ENCODE results near the gene C22orf31.

GRCh38 chr22:29031227-29032011 is 30.2 kb downstream of the C22orf31 start:
- TF ChIP-seq POLR2AphosphoS5 (IDR thresholded peaks at IDR 0.05; ENCODE audit: low read depth, low read length) = no peak
- TF ChIP-seq POLR2A (IDR thresholded peaks at IDR 0.05; ENCODE audit: low read depth, low read length) = no peak
- no peak for TF ChIP-seq POU2F2 (IDR thresholded peaks at IDR 0.05; ENCODE audit: low read depth, low read length)
- no peak for TF ChIP-seq TAF1 (IDR thresholded peaks at IDR 0.05; ENCODE audit: low read depth, low read length)
- no peak for TF ChIP-seq SPI1 (IDR thresholded peaks at IDR 0.05; ENCODE audit: low read depth, low read length)
- no peak for TF ChIP-seq PAX5 (IDR thresholded peaks at IDR 0.05; ENCODE audit: insufficient read depth, low read length, severe bottlenecking)

Data from GM12891 (cell line).